MG63 (cell line): ENCODE results near the gene PRKN. TPM values are rescaled to one million over a fixed set of nuclear protein-coding genes. Genes with fewer than 3 reads are reported as not detected.
"Not testable (repeated sequence)": the region's sequence is repeated elsewhere in the genome, so short reads cannot be mapped to it uniquely, and the experiment has no call there.

Source experiments
- DNase-seq: peaks from one replicate; pipeline ENCODE4 v3.0.0-alpha.2; 2020
- H3K27me3 ChIP-seq: fragments of 250-450 bp; sonication (Bioruptor Pico); 2 replicates; pipeline ENCODE4 v1.5.1; 2020; ENCODE audit warnings: mild to moderate bottlenecking, moderate library complexity
- H3K36me3 ChIP-seq: fragments of 250-450 bp; sonication (Bioruptor Pico); 2 replicates; pipeline ENCODE4 v1.5.1; 2020; ENCODE audit warnings: mild to moderate bottlenecking, moderate library complexity
- H3K4me3 ChIP-seq: fragments of 250-450 bp; sonication (Bioruptor Pico); 2 replicates; pipeline ENCODE4 v1.5.1; 2020; ENCODE audit warnings: mild to moderate bottlenecking, moderate library complexity
- H3K9me3 ChIP-seq: fragments of 250-450 bp; sonication (Bioruptor Pico); 2 replicates; pipeline ENCODE4 v1.5.1; 2020; ENCODE audit warnings: mild to moderate bottlenecking, moderate library complexity
- total RNA-seq: library from RNA; depleted of rRNA; stranded (reverse); fragments of >200 nt; shearing (Covaris generic); gene quantifications from 2 replicates; pipeline ENCODE4 v1.2.3, GENCODE V29; 2014; ENCODE audit warnings: low replicate concordance

PRKN gene
- total RNA-seq, 1 experiment from 2014 or later = not detected

GRCh38 chr6:161354276-161354840 is 1373.2 kb downstream of the PRKN start:
- Histone ChIP-seq H3K36me3 (no peaks in the 10 kb centered on the region), H3K9me3 (no peaks in the 10 kb centered on the region), H3K27me3 (no peaks in the 10 kb centered on the region; the same call in 1 of the 2 replicates), H3K4me3 (no peak overlapping the region)
- no peak for DNase-seq

- H3K36me3 ChIP-seq = no peaks in the 10 kb centered on the region
- DNase-seq = no peak
- no peaks in the 10 kb centered on the region; the same call in 1 of the 2 replicates for H3K27me3 ChIP-seq
- no peaks in the 10 kb centered on the region for H3K9me3 ChIP-seq
- no peak overlapping the region for H3K4me3 ChIP-seq
Observed at GRCh38 chr6:161353208-161353613, 1374.4 kb downstream of the PRKN start.

DNA sequence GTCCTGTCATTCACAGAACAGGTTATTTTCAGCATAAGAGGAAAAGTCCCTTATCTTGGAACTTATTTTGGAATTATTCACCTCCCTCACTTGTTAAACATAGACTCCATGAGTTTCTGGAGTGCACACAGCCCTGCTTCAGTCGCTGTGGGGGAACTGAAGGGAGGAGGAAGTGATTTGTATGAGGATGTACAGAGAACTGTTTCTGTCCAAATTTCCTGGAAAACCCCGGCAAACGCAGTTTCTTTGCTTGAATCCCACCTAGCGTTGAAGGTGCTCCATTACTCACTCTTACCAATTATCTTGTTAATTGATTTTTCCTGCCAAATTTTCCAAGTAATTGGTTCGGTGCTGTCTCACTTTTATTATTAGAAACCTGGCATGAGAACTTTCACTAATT is 1375.7 kb downstream of the PRKN start:
- no peaks in the 10 kb centered on the region for H3K36me3 ChIP-seq
- H3K9me3 ChIP-seq = no peaks in the 10 kb centered on the region
- no peak overlapping the region for H3K4me3 ChIP-seq
- H3K27me3 ChIP-seq = no peaks in the 10 kb centered on the region; the same call in 1 of the 2 replicates
- DNase-seq = no peak

- DNase-seq = no peak
- H3K4me3 ChIP-seq = no peak overlapping the region
- H3K27me3 ChIP-seq = no peaks in the 10 kb centered on the region; the same call in 1 of the 2 replicates
- no peaks in the 10 kb centered on the region for H3K36me3 ChIP-seq
- H3K9me3 ChIP-seq = no peaks in the 10 kb centered on the region
Observed at GRCh38 chr6:161349886-161350285, 1377.7 kb downstream of the PRKN start.

DNA sequence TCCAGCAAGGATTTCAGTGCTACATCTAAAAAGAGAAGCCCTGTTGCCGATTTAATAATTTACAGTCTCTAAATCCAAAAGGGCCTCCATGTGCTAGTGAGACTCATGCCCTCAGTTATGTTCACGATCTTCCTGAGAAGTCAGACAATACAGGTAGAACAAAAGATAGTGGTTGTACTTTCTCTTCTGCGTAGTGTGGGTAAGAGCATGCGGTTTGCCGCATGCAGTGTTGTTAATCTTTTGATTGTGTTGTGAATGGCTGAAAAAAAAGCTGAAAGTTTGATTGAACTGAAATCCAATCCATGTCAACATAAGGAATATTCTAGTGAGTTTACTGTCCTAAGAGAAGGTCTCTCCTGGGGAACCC is 1379.0 kb downstream of the PRKN start:
- H3K36me3 ChIP-seq = no peaks in the 10 kb centered on the region
- H3K27me3 ChIP-seq = no peaks in the 10 kb centered on the region; the same call in 1 of the 2 replicates
- no peaks in the 10 kb centered on the region for H3K9me3 ChIP-seq
- no peak for DNase-seq
- H3K4me3 ChIP-seq = no peak overlapping the region

DNA sequence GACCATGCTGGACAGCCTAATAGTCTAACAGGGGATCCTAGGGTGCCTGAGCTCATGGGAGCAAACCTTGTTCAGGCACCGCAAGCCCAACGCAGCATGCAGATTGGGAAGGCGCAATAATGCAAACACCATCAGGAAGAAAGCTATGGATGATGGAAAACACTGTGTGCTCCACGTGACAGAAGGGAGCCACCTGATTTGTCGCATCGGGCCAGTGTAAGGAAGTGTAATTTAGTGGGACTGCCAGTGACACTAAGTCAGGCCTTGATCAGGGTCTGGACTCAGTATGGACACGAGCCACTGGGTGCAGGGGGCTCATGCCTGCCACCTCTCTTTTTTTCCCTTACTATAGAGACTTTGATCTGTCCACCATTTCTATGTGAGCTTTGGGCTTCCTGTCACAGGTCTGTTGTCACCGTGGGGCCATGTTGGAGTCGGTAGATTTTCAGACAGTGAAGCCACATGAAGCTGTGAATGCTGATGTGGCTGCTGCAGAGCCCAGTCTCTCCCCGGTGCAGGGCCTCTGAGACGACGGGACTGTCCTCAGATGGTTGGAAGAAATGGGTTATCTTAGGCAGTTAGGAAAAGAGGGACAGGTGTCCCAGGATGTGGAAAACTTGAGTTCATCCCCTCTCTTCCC is 1379.5 kb downstream of the PRKN start:
- Histone ChIP-seq H3K27me3 (no peaks in the 10 kb centered on the region; the same call in 1 of the 2 replicates), H3K4me3 (no peak overlapping the region), H3K36me3 (no peaks in the 10 kb centered on the region), H3K9me3 (no peaks in the 10 kb centered on the region)
- no peak for DNase-seq

GRCh38 chr6:161347125-161347524 is 1380.4 kb downstream of the PRKN start:
- Histone ChIP-seq H3K4me3 (no peak overlapping the region), H3K36me3 (no peaks in the 10 kb centered on the region), H3K27me3 (no peaks in the 10 kb centered on the region; the same call in 1 of the 2 replicates), H3K9me3 (no peaks in the 10 kb centered on the region)
- no peak for DNase-seq

DNA sequence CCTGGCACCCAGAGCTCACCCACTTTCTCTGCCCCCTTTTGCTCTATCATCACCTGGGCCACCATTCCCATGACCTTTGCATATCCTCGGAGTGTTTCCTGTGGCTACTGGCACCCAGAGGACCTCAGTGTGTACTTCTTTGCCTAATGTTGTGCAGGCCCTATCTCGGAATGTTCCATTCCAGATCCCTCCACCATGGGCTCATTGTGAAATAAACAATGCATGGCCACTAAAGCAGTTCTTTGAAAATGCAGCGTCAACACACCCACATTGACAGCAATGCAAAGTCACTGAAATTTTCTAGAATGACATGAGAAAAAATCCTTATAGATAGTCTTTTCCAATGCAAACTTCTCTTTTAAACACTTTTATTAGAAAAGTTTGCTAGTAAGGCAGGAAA is 1380.8 kb downstream of the PRKN start:
- no peak for DNase-seq
- H3K4me3 ChIP-seq = no peak overlapping the region
- H3K27me3 ChIP-seq = no peaks in the 10 kb centered on the region; the same call in 1 of the 2 replicates
- no peaks in the 10 kb centered on the region for H3K9me3 ChIP-seq
- no peaks in the 10 kb centered on the region for H3K36me3 ChIP-seq

GRCh38 chr6:161344626-161345025 is 1382.9 kb downstream of the PRKN start:
- Histone ChIP-seq H3K36me3 (no peaks in the 10 kb centered on the region), H3K27me3 (no peaks in the 10 kb centered on the region), H3K9me3 (no peaks in the 10 kb centered on the region), H3K4me3 (no peak overlapping the region)
- no peak for DNase-seq

- Histone ChIP-seq H3K27me3 (no peaks in the 10 kb centered on the region), H3K36me3 (no peaks in the 10 kb centered on the region), H3K9me3 (no peaks in the 10 kb centered on the region), H3K4me3 (no peak overlapping the region)
- no peak for DNase-seq
Observed at GRCh38 chr6:161342039-161342438, 1385.5 kb downstream of the PRKN start.

DNA sequence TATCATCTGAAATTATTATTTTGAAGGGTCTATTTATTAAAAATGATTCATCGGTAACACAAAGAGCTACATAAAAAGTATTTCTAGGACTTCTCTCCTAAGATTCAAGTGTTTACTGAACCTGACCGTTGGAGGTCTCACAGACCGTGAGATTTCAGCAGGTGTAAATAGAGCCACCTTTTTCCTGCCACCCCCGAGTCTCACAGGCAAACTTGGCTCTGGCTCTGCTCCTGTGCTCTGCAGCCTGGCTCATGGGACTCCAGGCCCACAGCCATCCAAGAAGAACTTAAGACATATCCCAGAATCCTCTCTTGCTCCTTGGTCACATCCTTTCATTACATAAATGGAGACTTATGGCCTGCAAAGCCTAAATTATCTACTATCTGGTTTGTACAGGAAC is 1385.9 kb downstream of the PRKN start:
- no peaks in the 10 kb centered on the region for H3K27me3 ChIP-seq
- DNase-seq = no peak
- no peaks in the 10 kb centered on the region for H3K9me3 ChIP-seq
- no peaks in the 10 kb centered on the region for H3K36me3 ChIP-seq
- H3K4me3 ChIP-seq = no peak overlapping the region

GRCh38 chr6:161338015-161338414 is 1389.6 kb downstream of the PRKN start:
- H3K36me3 ChIP-seq = no peaks in the 10 kb centered on the region
- no peaks in the 10 kb centered on the region for H3K9me3 ChIP-seq
- no peak for DNase-seq
- H3K4me3 ChIP-seq = no peak overlapping the region
- H3K27me3 ChIP-seq = no peaks in the 10 kb centered on the region

DNA sequence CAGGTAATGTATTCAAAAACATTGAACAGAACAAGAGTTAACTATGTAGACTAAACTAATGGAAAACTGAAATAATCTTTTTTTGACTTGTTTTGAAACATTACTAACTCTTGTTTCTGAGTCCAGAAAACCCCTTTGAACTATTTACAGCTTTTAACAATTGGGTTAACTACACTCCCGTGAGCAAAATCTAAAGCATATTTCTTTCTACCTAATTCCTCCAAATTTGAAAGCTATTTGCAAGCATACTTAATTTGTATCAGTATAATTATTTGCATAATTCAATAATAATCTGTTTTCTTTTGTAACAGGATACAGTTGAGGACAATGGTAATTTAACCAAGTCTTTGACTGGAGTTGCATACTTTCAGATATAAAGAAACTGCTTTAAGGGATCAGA is 1391.1 kb downstream of the PRKN start:
- Histone ChIP-seq H3K9me3 (no peaks in the 10 kb centered on the region), H3K27me3 (no peaks in the 10 kb centered on the region), H3K36me3 (no peaks in the 10 kb centered on the region), H3K4me3 (no peak overlapping the region)
- DNase-seq = no peak

DNA sequence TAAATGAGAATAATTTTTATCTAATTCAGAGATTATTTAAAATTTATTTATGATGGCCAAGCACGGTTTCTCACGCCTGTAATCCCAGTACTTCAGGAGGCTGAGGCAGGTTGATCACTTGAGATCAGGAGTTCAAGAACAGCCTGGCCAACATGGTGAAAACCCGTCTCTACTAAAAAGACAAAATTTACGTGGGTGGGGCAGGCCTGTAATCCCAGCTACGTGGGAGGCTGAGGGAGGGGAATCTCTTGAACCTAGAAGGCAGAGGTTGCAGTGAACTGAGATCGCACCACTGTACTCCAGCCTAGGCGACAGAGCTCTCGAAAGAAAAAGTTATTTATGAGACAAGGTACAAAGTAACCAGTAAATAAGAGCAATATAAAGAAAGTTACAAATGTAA is 1394.2 kb downstream of the PRKN start:
- Histone ChIP-seq H3K9me3 (no peaks in the 10 kb centered on the region), H3K27me3 (no peaks in the 10 kb centered on the region), H3K36me3 (no peaks in the 10 kb centered on the region), H3K4me3 (no peak overlapping the region)
- no peak for DNase-seq

DNA sequence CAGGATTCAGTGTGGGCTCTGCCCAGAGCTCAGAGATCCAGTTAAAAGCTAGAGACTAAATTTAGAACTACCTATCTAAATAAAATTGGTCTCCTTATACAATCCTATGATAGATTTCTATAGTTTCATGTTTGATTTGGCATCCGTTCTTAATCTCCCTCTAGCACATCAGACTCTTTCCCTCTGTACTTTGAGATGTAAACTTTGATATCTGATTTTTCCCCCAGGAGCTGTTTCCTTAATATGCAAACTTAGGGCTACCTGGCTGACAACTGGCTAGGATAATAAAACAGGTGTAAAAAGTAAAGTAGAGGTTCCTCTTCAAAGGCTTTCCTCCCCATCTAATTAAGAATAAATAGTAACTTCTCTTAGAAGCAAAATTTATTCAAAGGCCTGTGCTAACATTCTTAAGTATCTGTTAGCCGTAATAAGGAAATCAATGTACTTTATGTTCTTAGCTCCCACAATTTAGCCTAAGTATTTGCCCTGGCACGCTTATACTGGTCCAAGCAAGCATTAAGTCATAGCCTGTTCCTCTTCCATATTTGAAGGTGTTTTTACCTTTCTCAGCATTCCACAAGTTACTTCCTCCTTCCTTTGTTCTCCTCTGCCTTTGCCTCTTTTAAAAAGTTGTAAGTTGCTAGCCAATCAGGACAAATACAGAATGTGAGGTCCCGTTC is 1396.0 kb downstream of the PRKN start:
- not testable (repeated sequence) for H3K9me3 ChIP-seq, H3K36me3 ChIP-seq, H3K27me3 ChIP-seq, DNase-seq, H3K4me3 ChIP-seq

GRCh38 chr6:161327360-161327953 is 1400.1 kb downstream of the PRKN start:
- Histone ChIP-seq H3K4me3 (no peak overlapping the region), H3K27me3 (no peaks in the 10 kb centered on the region), H3K9me3 (peaks cover 9% of the 10 kb centered on the region; the same call in 1 of the 2 replicates), H3K36me3 (no peaks in the 10 kb centered on the region)
- DNase-seq = no peak

DNA sequence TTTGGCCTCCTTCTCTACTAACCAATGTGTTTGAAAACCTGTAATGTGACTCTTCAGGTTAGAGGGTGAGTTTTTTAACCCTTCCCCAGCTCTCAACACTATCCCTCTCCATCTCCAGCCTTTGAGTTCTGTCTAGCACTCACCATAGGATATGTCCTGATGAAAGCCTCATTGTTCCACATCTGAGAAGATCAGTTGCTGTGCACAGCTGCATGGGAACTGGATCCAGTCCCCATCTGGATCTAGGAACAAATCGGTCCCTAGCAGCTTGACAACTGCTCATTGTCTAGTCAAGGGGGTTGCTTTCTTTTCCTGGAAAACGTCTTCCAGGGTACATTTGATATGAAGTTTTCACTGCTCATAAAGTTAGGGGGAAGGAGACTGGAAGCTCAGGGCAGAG is 1408.3 kb downstream of the PRKN start:
- Histone ChIP-seq H3K36me3 (no peaks in the 10 kb centered on the region), H3K27me3 (no peaks in the 10 kb centered on the region), H3K9me3 (no peaks in the 10 kb centered on the region), H3K4me3 (no peak overlapping the region)
- no peak for DNase-seq
